HepG2 (cell line): ENCODE data around the gene JAM2.

Experiments
- EHMT2 ChIP-seq: fragments of 200-600 bp; sonication (generic); IDR thresholded peaks from 2 replicates; pipeline ENCODE4 v1.7.0; 2017; ENCODE audit warnings: antibody characterized with exemption, low read depth, low read length, borderline replicate concordance
- EZH2 ChIP-seq: conservative IDR thresholded peaks from 2 replicates; pipeline ENCODE4 v1.6.1; 2012; ENCODE audit warnings: mild to moderate bottlenecking, low read depth, low read length, moderate library complexity
- MAX ChIP-seq: IDR thresholded peaks from 2 replicates; pipeline ENCODE4 v1.6.1; 2012; ENCODE audit warnings: inconsistent platforms
- MXI1 ChIP-seq: IDR thresholded peaks from 3 replicates; pipeline ENCODE4 v1.6.1; 2012; ENCODE audit warnings: low read depth, low read length, inconsistent platforms, borderline replicate concordance
- PREB ChIP-seq: sonication (generic); formaldehyde crosslinking; IDR thresholded peaks from 2 replicates; pipeline ENCODE4 v1.4.0; 2020; ENCODE audit warnings: missing genetic modification reagents
- TAF1 ChIP-seq: sonication (generic); formaldehyde crosslinking; IDR thresholded peaks from 2 replicates; pipeline ENCODE4 v1.4.0; 2020; ENCODE audit warnings: missing genetic modification reagents
- TRAFD1 ChIP-seq: sonication (generic); formaldehyde crosslinking; IDR thresholded peaks from 2 replicates; pipeline ENCODE4 v1.5.1; 2020; ENCODE audit warnings: missing genetic modification reagents, mild to moderate bottlenecking, borderline replicate concordance
- YEATS4 ChIP-seq: sonication (generic); formaldehyde crosslinking; IDR thresholded peaks from 2 replicates; pipeline ENCODE4 v1.4.0; 2020; ENCODE audit warnings: missing genetic modification reagents, borderline replicate concordance
- ZFP36 ChIP-seq: fragments of 150-350 bp; IDR thresholded peaks from 2 replicates; pipeline ENCODE4 v1.6.1; 2018; ENCODE audit warnings: borderline replicate concordance, low read length, low read depth; ENCODE audit not compliant: partially characterized antibody
- ZNF280D ChIP-seq: sonication (generic); formaldehyde crosslinking; IDR thresholded peaks from 2 replicates; pipeline ENCODE4 v1.5.1; 2020; ENCODE audit warnings: mild to moderate bottlenecking, missing genetic modification reagents

GRCh38 chr21:25625036-25625435 lies 14.0 kb upstream of the JAM2 start:
- TF ChIP-seq TRAFD1 (CRISPR knock-in tag): no peak
- TF ChIP-seq MXI1: no peak
- TF ChIP-seq MAX: no peak
- no peak for TF ChIP-seq PREB
- TF ChIP-seq TAF1: no peak
- TF ChIP-seq ZNF280D (CRISPR knock-in tag): no peak
- TF ChIP-seq EHMT2: no peak
- no peak for TF ChIP-seq EZH2
- no peak for TF ChIP-seq ZFP36
- TF ChIP-seq YEATS4: no peak
